BE2C (cell line): ENCODE results near the gene ABHD17B. TPM values are rescaled to one million over a fixed set of nuclear protein-coding genes. Genes with fewer than 3 reads are reported as not detected.
"Not testable (repeated sequence)": the region's sequence is repeated elsewhere in the genome, so short reads cannot be mapped to it uniquely, and the experiment has no call there.

Experiments used
- DNase-seq: peaks from one replicate; pipeline ENCODE4 v3.0.0-alpha.2; 2020
- H3K27me3 ChIP-seq: fragments of 250-450 bp; sonication (Bioruptor Pico); 2 replicates; pipeline ENCODE4 v1.5.1; 2020; ENCODE audit warnings: mild to moderate bottlenecking
- H3K36me3 ChIP-seq: fragments of 250-450 bp; sonication (Bioruptor Pico); 2 replicates; pipeline ENCODE4 v1.5.1; 2020; ENCODE audit warnings: mild to moderate bottlenecking
- H3K4me1 ChIP-seq: fragments of 250-450 bp; sonication (Bioruptor Pico); 2 replicates; pipeline ENCODE4 v1.5.1; 2020
- H3K4me3 ChIP-seq: 2 replicates; pipeline ENCODE4 v1.5.1; 2011; ENCODE audit warnings: low read depth, low read length
- H3K9me3 ChIP-seq: fragments of 250-450 bp; sonication (Bioruptor Pico); 2 replicates; pipeline ENCODE4 v1.5.1; 2020
- CTCF ChIP-seq: IDR thresholded peaks from 2 replicates; pipeline ENCODE4 v1.5.1; 2012; ENCODE audit warnings: mild to moderate bottlenecking, low read depth, low read length
- polyA plus RNA-seq: library from polyadenylated mRNA; unstranded; fragments of >200 nt; gene quantifications from one replicate; pipeline ENCODE4 v1.2.1, GENCODE V29; 2012; ENCODE audit warnings: low read depth, missing spikeins; ENCODE audit not compliant: insufficient read length, insufficient read depth

The ABHD17B gene
- polyA plus RNA-seq: 11.3 TPM

- DNase-seq: peak; percentile 99
- TF ChIP-seq CTCF: no peak
- Histone ChIP-seq H3K4me3 (peak within 1 kb of the TSS; percentile 97), H3K4me1 (no peaks in the 10 kb centered on the region), H3K9me3 (no peaks in the 10 kb centered on the region), H3K36me3 (peaks cover 2% of the 10 kb centered on the region), H3K27me3 (no peaks in the 10 kb centered on the region)
These were observed at the start of gene ABHD17B, which contains the start of gene C9orf85 for GRCh38 chr9:71911061-71911907. Gene ABHD17B (minus strand): TSS chr9:71911193. CDS start chr9:71875080, 36,113 bp downstream. Gene C9orf85 (plus strand): TSS chr9:71911639. CDS start chr9:71911735, 96 bp downstream.

- no peak overlapping the region for H3K4me3 ChIP-seq
- no peak for TF ChIP-seq CTCF
- H3K27me3 ChIP-seq: no peaks in the 10 kb centered on the region
- H3K9me3 ChIP-seq: no peaks in the 10 kb centered on the region
- no peaks in the 10 kb centered on the region for H3K4me1 ChIP-seq
- H3K36me3 ChIP-seq: peaks cover 3% of the 10 kb centered on the region; the same call in 1 of the 2 replicates
- no peak for DNase-seq
These were observed 44.4 kb upstream of the ABHD17B start for GRCh38 chr9:71955300-71955915.

GRCh38 chr9:71954652-71955051, 43.7 kb upstream of the ABHD17B start:
- H3K9me3 ChIP-seq, DNase-seq, H3K4me1 ChIP-seq, H3K27me3 ChIP-seq, H3K36me3 ChIP-seq, H3K4me3 ChIP-seq: not testable (repeated sequence)

- no peak for DNase-seq
- Histone ChIP-seq H3K36me3 (no peaks in the 10 kb centered on the region; the same call in 1 of the 2 replicates), H3K4me1 (no peaks in the 10 kb centered on the region), H3K27me3 (no peaks in the 10 kb centered on the region), H3K9me3 (no peaks in the 10 kb centered on the region), H3K4me3 (no peak overlapping the region)
- TF ChIP-seq CTCF: no peak
These were observed 33.9 kb upstream of the ABHD17B start for GRCh38 chr9:71944754-71945375.

GRCh38 chr9:71941998-71942567, 31.1 kb upstream of the ABHD17B start:
- no peaks in the 10 kb centered on the region for H3K27me3 ChIP-seq
- no peak for TF ChIP-seq CTCF
- H3K9me3 ChIP-seq: no peaks in the 10 kb centered on the region
- H3K36me3 ChIP-seq: no peaks in the 10 kb centered on the region; the same call in 1 of the 2 replicates
- no peak overlapping the region for H3K4me3 ChIP-seq
- H3K4me1 ChIP-seq: no peaks in the 10 kb centered on the region
- DNase-seq: no peak

GRCh38 chr9:71941060-71941568, 30.1 kb upstream of the ABHD17B start:
- no peak for DNase-seq
- Histone ChIP-seq H3K27me3 (no peaks in the 10 kb centered on the region), H3K4me3 (no peak overlapping the region), H3K4me1 (no peaks in the 10 kb centered on the region), H3K36me3 (no peaks in the 10 kb centered on the region; the same call in 1 of the 2 replicates), H3K9me3 (no peaks in the 10 kb centered on the region)
- no peak for TF ChIP-seq CTCF
